Measurements from ENCODE around the gene LMTK2. TPM values are rescaled to one million over a fixed set of nuclear protein-coding genes. Genes with fewer than 3 reads are reported as not detected.

Gene LMTK2
- total RNA-seq, 2 experiments from 2014 or later, result 10.2 TPM

GRCh38 chr7:98149116-98149692 lies 42.5 kb downstream of the LMTK2 start:
- ChIA-PET CTCF (interaction anchor here (1.2 kb wide), 1 partner anchor 17 kb away, joined by 3 read pairs; no protein-coding TSS in a partner anchor), POLR2A (no interaction called here)
- Mint-ChIP-seq H3K4me1 (ENCODE audit: low read depth) (no peaks in the 10 kb centered on the region), H3K27ac (no peak overlapping the region), H3K4me3 (no peak overlapping the region), H3K9me3 (ENCODE audit: insufficient read depth) (no peaks in the 10 kb centered on the region), H3K27me3 (ENCODE audit: low read depth) (no peaks in the 10 kb centered on the region), H3K36me3 (ENCODE audit: low read depth) (peaks cover 25% of the 10 kb centered on the region)
- DNase-seq (no peak), ATAC-seq (no peak)

- POLR2A ChIA-PET, result no interaction called here
- CTCF ChIA-PET, result no interaction called here
- peaks cover 20% of the 10 kb centered on the region for H3K36me3 Mint-ChIP-seq (ENCODE audit: low read depth)
- ATAC-seq (no peak), DNase-seq (no peak)
- H3K27me3 Mint-ChIP-seq (ENCODE audit: low read depth), result no peaks in the 10 kb centered on the region
- no peak overlapping the region for H3K27ac Mint-ChIP-seq
- no peaks in the 10 kb centered on the region for H3K4me1 Mint-ChIP-seq (ENCODE audit: low read depth)
- H3K4me3 Mint-ChIP-seq, result no peak overlapping the region
- no peaks in the 10 kb centered on the region for H3K9me3 Mint-ChIP-seq (ENCODE audit: insufficient read depth)
Measured at GRCh38 chr7:98151884-98152283, 45.2 kb downstream of the LMTK2 start.

GRCh38 chr7:98156700-98157099 lies 50.0 kb downstream of the LMTK2 start:
- Mint-ChIP-seq H3K4me3 (no peak overlapping the region), H3K9me3 (ENCODE audit: insufficient read depth) (no peaks in the 10 kb centered on the region), H3K27me3 (ENCODE audit: low read depth) (no peaks in the 10 kb centered on the region), H3K4me1 (ENCODE audit: low read depth) (no peaks in the 10 kb centered on the region), H3K36me3 (ENCODE audit: low read depth) (peaks cover 16% of the 10 kb centered on the region), H3K27ac (no peak overlapping the region)
- ATAC-seq, result no peak
- POLR2A ChIA-PET, result no interaction called here
- CTCF ChIA-PET, result no interaction called here
- DNase-seq, result no peak

- Mint-ChIP-seq H3K27ac (no peak overlapping the region), H3K4me3 (no peak overlapping the region), H3K4me1 (ENCODE audit: low read depth) (no peaks in the 10 kb centered on the region), H3K9me3 (ENCODE audit: insufficient read depth) (no peaks in the 10 kb centered on the region), H3K36me3 (ENCODE audit: low read depth) (peaks cover 11% of the 10 kb centered on the region), H3K27me3 (ENCODE audit: low read depth) (no peaks in the 10 kb centered on the region)
- ChIA-PET CTCF (interaction anchor here (1.0 kb wide), 1 partner anchor 11 kb away, joined by 3 read pairs; no protein-coding TSS in a partner anchor), POLR2A (no interaction called here)
- no peak for ATAC-seq
- DNase-seq, result no peak
Measured at GRCh38 chr7:98157761-98158160, 51.1 kb downstream of the LMTK2 start.

GRCh38 chr7:98162758-98163157 lies 56.1 kb downstream of the LMTK2 start:
- Mint-ChIP-seq H3K27ac (no peak overlapping the region), H3K36me3 (ENCODE audit: low read depth) (peaks cover under 1% of the 10 kb centered on the region), H3K9me3 (ENCODE audit: insufficient read depth) (no peaks in the 10 kb centered on the region), H3K4me1 (ENCODE audit: low read depth) (no peaks in the 10 kb centered on the region), H3K4me3 (no peak overlapping the region), H3K27me3 (ENCODE audit: low read depth) (no peaks in the 10 kb centered on the region)
- ATAC-seq, result no peak
- no peak for DNase-seq
- CTCF ChIA-PET, result interaction anchor here (0.6 to 9.4 kb wide), 5 partner anchors 22 to 1372 kb away, joined by 3 to 162 read pairs (median 4); no protein-coding TSS in a partner anchor
- POLR2A ChIA-PET, result interaction anchor here (0.6 kb wide), 1 partner anchor 899 kb away, joined by 4 read pairs; no protein-coding TSS in a partner anchor

GRCh38 chr7:98163269-98163668 lies 56.6 kb downstream of the LMTK2 start:
- no peaks in the 10 kb centered on the region for H3K4me1 Mint-ChIP-seq (ENCODE audit: low read depth)
- no peaks in the 10 kb centered on the region for H3K9me3 Mint-ChIP-seq (ENCODE audit: insufficient read depth)
- H3K36me3 Mint-ChIP-seq (ENCODE audit: low read depth), result no peaks in the 10 kb centered on the region
- ChIA-PET POLR2A (no interaction called here), CTCF (interaction anchor here (0.7 to 9.4 kb wide), 2 partner anchors 142 to 1372 kb away, joined by 3 to 162 read pairs; no protein-coding TSS in a partner anchor)
- DNase-seq (no peak), ATAC-seq (no peak)
- H3K27ac Mint-ChIP-seq, result no peak overlapping the region
- H3K27me3 Mint-ChIP-seq (ENCODE audit: low read depth), result no peaks in the 10 kb centered on the region
- H3K4me3 Mint-ChIP-seq, result no peak overlapping the region

- DNase-seq (no peak), ATAC-seq (no peak)
- H3K9me3 Mint-ChIP-seq (ENCODE audit: insufficient read depth), result no peaks in the 10 kb centered on the region
- H3K4me3 Mint-ChIP-seq, result no peak overlapping the region
- H3K27ac Mint-ChIP-seq, result no peak overlapping the region
- POLR2A ChIA-PET, result no interaction called here
- no peaks in the 10 kb centered on the region for H3K36me3 Mint-ChIP-seq (ENCODE audit: low read depth)
- H3K4me1 Mint-ChIP-seq (ENCODE audit: low read depth), result peaks cover 2% of the 10 kb centered on the region
- CTCF ChIA-PET, result interaction anchor here (1.1 to 9.4 kb wide), 4 partner anchors 10 to 143 kb away, joined by 3 to 162 read pairs (median 8); partner anchors contain the start of gene LMTK2
- H3K27me3 Mint-ChIP-seq (ENCODE audit: low read depth), result no peaks in the 10 kb centered on the region
Measured at GRCh38 chr7:98163704-98164494, 57.2 kb downstream of the LMTK2 start.

GRCh38 chr7:98165827-98166667 lies 59.4 kb downstream of the LMTK2 start:
- peaks cover 6% of the 10 kb centered on the region for H3K4me1 Mint-ChIP-seq (ENCODE audit: low read depth)
- no peak overlapping the region for H3K4me3 Mint-ChIP-seq
- no peak overlapping the region for H3K27ac Mint-ChIP-seq

GRCh38 chr7:98166668-98166970 lies 60.0 kb downstream of the LMTK2 start:
- DNase-seq, result no peak
- peaks cover 6% of the 10 kb centered on the region for H3K4me1 Mint-ChIP-seq (ENCODE audit: low read depth)
- no peak overlapping the region for H3K27ac Mint-ChIP-seq
- H3K4me3 Mint-ChIP-seq, result no peak overlapping the region
- no peak for ATAC-seq
- no peaks in the 10 kb centered on the region for H3K36me3 Mint-ChIP-seq (ENCODE audit: low read depth)
- ChIA-PET POLR2A (no interaction called here), CTCF (interaction anchor here (0.9 to 9.4 kb wide), 7 partner anchors 11 to 146 kb away, joined by 3 to 162 read pairs (median 5); partner anchors contain the start of gene LMTK2)
- H3K27me3 Mint-ChIP-seq (ENCODE audit: low read depth), result no peaks in the 10 kb centered on the region
- no peaks in the 10 kb centered on the region for H3K9me3 Mint-ChIP-seq (ENCODE audit: insufficient read depth)

More at GRCh38 chr7:98165827-98166667, 59.4 kb downstream of the LMTK2 start:
- DNase-seq, result peak; percentile 66
- Mint-ChIP-seq H3K9me3 (ENCODE audit: insufficient read depth) (no peaks in the 10 kb centered on the region), H3K36me3 (ENCODE audit: low read depth) (no peaks in the 10 kb centered on the region), H3K27me3 (ENCODE audit: low read depth) (no peaks in the 10 kb centered on the region)
- ATAC-seq, result peak; percentile 82
- POLR2A ChIA-PET, result interaction anchor here (0.6 kb wide), 1 partner anchor 60 kb away, joined by 5 read pairs; the partner anchor contains the start of gene LMTK2
- CTCF ChIA-PET, result interaction anchor here (0.6 to 9.4 kb wide), 12 partner anchors 12 to 145 kb away, joined by 3 to 162 read pairs (median 4); partner anchors contain the start of gene LMTK2

GRCh38 chr7:98167653-98168052 lies 61.0 kb downstream of the LMTK2 start:
- Mint-ChIP-seq H3K4me3 (no peak overlapping the region), H3K36me3 (ENCODE audit: low read depth) (no peaks in the 10 kb centered on the region), H3K9me3 (ENCODE audit: insufficient read depth) (no peaks in the 10 kb centered on the region), H3K4me1 (ENCODE audit: low read depth) (peaks cover 6% of the 10 kb centered on the region), H3K27me3 (ENCODE audit: low read depth) (no peaks in the 10 kb centered on the region), H3K27ac (no peak overlapping the region)
- CTCF ChIA-PET, result interaction anchor here (1.3 to 9.4 kb wide), 8 partner anchors 13 to 147 kb away, joined by 4 to 162 read pairs (median 10); partner anchors contain the start of gene LMTK2
- DNase-seq (no peak), ATAC-seq (no peak)
- POLR2A ChIA-PET, result no interaction called here

GRCh38 chr7:98168181-98168903 lies 61.7 kb downstream of the LMTK2 start:
- H3K9me3 Mint-ChIP-seq (ENCODE audit: insufficient read depth), result no peaks in the 10 kb centered on the region
- no peaks in the 10 kb centered on the region for H3K27me3 Mint-ChIP-seq (ENCODE audit: low read depth)
- no peak overlapping the region for H3K4me3 Mint-ChIP-seq
- H3K4me1 Mint-ChIP-seq (ENCODE audit: low read depth), result peaks cover 6% of the 10 kb centered on the region
- DNase-seq, result peak; percentile 61
- ChIA-PET POLR2A (no interaction called here), CTCF (interaction anchor here (0.7 to 9.4 kb wide), 30 partner anchors 8 to 296 kb away, joined by 3 to 162 read pairs (median 4); partner anchors contain the start of gene LMTK2)
- ATAC-seq, result peak; percentile 56
- H3K27ac Mint-ChIP-seq, result no peak overlapping the region
- H3K36me3 Mint-ChIP-seq (ENCODE audit: low read depth), result no peaks in the 10 kb centered on the region
